H1 (cell line): Measurements from ENCODE around the gene MSI2. TPM values are rescaled to one million over a fixed set of nuclear protein-coding genes. Genes with fewer than 3 reads are reported as not detected.
A peak's percentile ranks its signal among the peaks of the same experiment; 100 is the strongest.

Experiments used
- CTCF ChIA-PET: fragments of 300-600 bp; sonication (Branson Sonifier 250); formaldehyde crosslinking; loops from one replicate; lab custom pipeline; 2021; ENCODE audit not compliant: partially characterized antibody; lab: Charles Lee
- POLR2A ChIA-PET: fragments of 300-600 bp; sonication (Branson Sonifier 250); formaldehyde crosslinking; loops from one replicate; lab custom pipeline; 2021; ENCODE audit warnings: inconsistent platforms; ENCODE audit not compliant: partially characterized antibody; lab: Charles Lee
- DNase-seq, 2 experiments: peaks; one replicate each; pipeline versions ENCODE4 v3.0.0 to v3.0.0-alpha.2; 2010 to 2022; ENCODE audit warnings: low spot score in 2 of 2, low read depth in 1 of 2, mixed read lengths in 1 of 2
- FAIRE-seq: peaks from 2 replicates; lab custom pipeline; 2011; peaks lifted over from hg19 to GRCh38; lab: Jason Lieb, UNC
- H2AFZ ChIP-seq: 2 replicates; pipeline ENCODE4 v1.8.1; 2012; ENCODE audit warnings: low read length, inconsistent platforms
- H2AK5ac ChIP-seq: 2 replicates; pipeline ENCODE4 v1.6.1; 2013; ENCODE audit warnings: low read depth, low read length
- H2BK120ac ChIP-seq: replicated peaks from 2 replicates; pipeline ENCODE3; 2013; ENCODE audit warnings: low read depth, low read length, inconsistent platforms
- H2BK12ac ChIP-seq: 2 replicates; pipeline ENCODE4 v1.6.1; 2013; ENCODE audit warnings: low read depth, low read length
- H2BK15ac ChIP-seq: 2 replicates; pipeline ENCODE4 v1.6.1; 2013; ENCODE audit warnings: low read length
- H2BK20ac ChIP-seq: 2 replicates; pipeline ENCODE4 v1.6.1; 2013; ENCODE audit warnings: low read length
- H2BK5ac ChIP-seq: 2 replicates; pipeline ENCODE4 v1.6.1; 2013; ENCODE audit warnings: low read depth, low read length
- H3K14ac ChIP-seq: 2 replicates; pipeline ENCODE4 v1.6.1; 2013; ENCODE audit warnings: inconsistent platforms; ENCODE audit not compliant: insufficient read length
- H3K18ac ChIP-seq: 2 replicates; pipeline ENCODE4 v1.6.1; 2013; ENCODE audit warnings: low read length; ENCODE audit errors: extremely low read depth
- H3K23ac ChIP-seq: 2 replicates; pipeline ENCODE4 v1.6.1; 2013; ENCODE audit warnings: inconsistent platforms; ENCODE audit not compliant: insufficient read length
- H3K23me2 ChIP-seq: 2 replicates; pipeline ENCODE4 v1.6.1; 2013; ENCODE audit warnings: low read depth, low read length
- H3K27ac ChIP-seq: 2 replicates; pipeline ENCODE4 v1.6.1; 2011; ENCODE audit warnings: low read depth, low read length, inconsistent platforms
- H3K27me3 ChIP-seq, 4 experiments: replicated peaks in 1 of 4; 1 replicate in 1 of 4; 2 replicates in 3 of 4; pipeline versions ENCODE4 v1.6.1 to v1.8.1; 2011 to 2013; ENCODE audit warnings: low read length in 3 of 4, mild to moderate bottlenecking in 3 of 4, inconsistent platforms in 2 of 4, mixed read lengths in 2 of 4, moderate library complexity in 1 of 4; ENCODE audit not compliant: control insufficient read depth in 3 of 4, insufficient read depth in 3 of 4; ENCODE audit errors: extremely low read depth in 1 of 4
- H3K36me3 ChIP-seq, 4 experiments: 2 replicates each; pipeline versions ENCODE4 v1.6.1 to v1.8.1; 2011 to 2013; ENCODE audit warnings: mild to moderate bottlenecking in 4 of 4, low read length in 3 of 4, moderate library complexity in 2 of 4, control low read depth in 1 of 4, inconsistent platforms in 1 of 4; ENCODE audit not compliant: insufficient read depth in 4 of 4, control insufficient read depth in 2 of 4
- H3K4ac ChIP-seq: replicated peaks from 2 replicates; pipeline ENCODE3; 2013; ENCODE audit warnings: low read length, low read depth, mixed read lengths, inconsistent platforms; ENCODE audit not compliant: insufficient read length
- H3K4me1 ChIP-seq, 4 experiments: replicated peaks in 1 of 4; 1 replicate in 1 of 4; 2 replicates in 3 of 4; pipeline versions ENCODE4 v1.6.1 to v1.8.1; 2011 to 2013; ENCODE audit warnings: low read length in 3 of 4, inconsistent platforms in 2 of 4, mixed read lengths in 1 of 4; ENCODE audit not compliant: insufficient read depth in 4 of 4, control insufficient read depth in 3 of 4
- H3K4me2 ChIP-seq, 2 experiments: 2 replicates each; pipeline versions ENCODE4 v1.6.1 to v1.8.1; 2011 to 2013; ENCODE audit warnings: low read depth in 2 of 2, low read length in 2 of 2, control low read depth in 1 of 2, inconsistent platforms in 1 of 2, mild to moderate bottlenecking in 1 of 2; ENCODE audit not compliant: insufficient read depth in 1 of 2
- H3K4me3 ChIP-seq, 4 experiments: fragments of 200-600, 300-600 bp in 1 of 4; sonication (generic), shearing (Covaris generic), sonication (Bioruptor Twin) in 1 of 4; 2 replicates each; pipeline versions ENCODE4 v1.5.1 to v1.8.1; 2011 to 2016; ENCODE audit warnings: low read length in 4 of 4, low read depth in 3 of 4, control low read depth in 2 of 4, inconsistent platforms in 2 of 4, mild to moderate bottlenecking in 2 of 4, mixed read lengths in 1 of 4, moderate library complexity in 1 of 4; ENCODE audit not compliant: insufficient read depth in 2 of 4; ENCODE audit errors: extremely low read depth in 1 of 4
- H3K56ac ChIP-seq: replicated peaks from 2 replicates; pipeline ENCODE3; 2013; ENCODE audit warnings: low read depth, mild to moderate bottlenecking, mixed read lengths, low read length, inconsistent platforms; ENCODE audit not compliant: insufficient read length
- H3K79me1 ChIP-seq: 2 replicates; pipeline ENCODE4 v1.6.1; 2013; ENCODE audit warnings: low read depth, low read length, control low read depth
- H3K79me2 ChIP-seq, 2 experiments: 2 replicates each; pipeline versions ENCODE4 v1.6.1 to v1.8.1; 2012 to 2013; ENCODE audit warnings: low read length in 2 of 2, mild to moderate bottlenecking in 2 of 2, inconsistent platforms in 1 of 2; ENCODE audit not compliant: insufficient read depth in 2 of 2, control insufficient read depth in 1 of 2
- H3K9ac ChIP-seq, 4 experiments: replicated peaks in 1 of 4; 1 replicate in 1 of 4; 2 replicates in 3 of 4; pipeline versions ENCODE4 v1.6.1 to v1.8.1; 2011 to 2013; ENCODE audit warnings: low read depth in 3 of 4, low read length in 3 of 4, control low read depth in 2 of 4, mild to moderate bottlenecking in 2 of 4, moderate library complexity in 2 of 4, inconsistent platforms in 1 of 4; ENCODE audit errors: extremely low read depth in 1 of 4
- H3K9me3 ChIP-seq, 2 experiments: 2 replicates each; pipeline versions ENCODE4 v1.6.1 to v1.8.1; 2012 to 2013; ENCODE audit warnings: mild to moderate bottlenecking in 2 of 2, moderate library complexity in 2 of 2, control low read depth in 1 of 2, inconsistent platforms in 1 of 2, low read depth in 1 of 2, low read length in 1 of 2, mixed read lengths in 1 of 2; ENCODE audit not compliant: insufficient read depth in 2 of 2
- H4K20me1 ChIP-seq, 2 experiments: replicated peaks in 1 of 2; 2 replicates each; pipeline versions ENCODE3 to v1.8.1; 2011 to 2013; ENCODE audit warnings: inconsistent platforms in 2 of 2, low read length in 2 of 2, mild to moderate bottlenecking in 1 of 2; ENCODE audit not compliant: insufficient read depth in 2 of 2, control insufficient read depth in 1 of 2
- H4K5ac ChIP-seq: 2 replicates; pipeline ENCODE4 v1.6.1; 2013; ENCODE audit warnings: low read length, low read depth, mixed read lengths, inconsistent platforms; ENCODE audit not compliant: insufficient read length
- H4K8ac ChIP-seq: 2 replicates; pipeline ENCODE4 v1.8.0; 2013; ENCODE audit warnings: mild to moderate bottlenecking, moderate library complexity, low read length, inconsistent platforms; ENCODE audit not compliant: insufficient read depth; ENCODE audit errors: extremely low read depth
- H4K91ac ChIP-seq: replicated peaks from 2 replicates; pipeline ENCODE3; 2013; ENCODE audit warnings: low read length, mixed read lengths, inconsistent platforms; ENCODE audit not compliant: insufficient read length
- CEBPB ChIP-seq: IDR thresholded peaks from 2 replicates; pipeline ENCODE4 v1.6.1; 2012; ENCODE audit warnings: low read depth, low read length
- CHD2 ChIP-seq: IDR thresholded peaks from 2 replicates; pipeline ENCODE4 v1.6.1; 2012; ENCODE audit warnings: low read length, improper control_type of control experiment
- GABPA ChIP-seq: IDR thresholded peaks from 2 replicates; pipeline ENCODE4 v1.6.1; 2011; ENCODE audit warnings: mild to moderate bottlenecking, low read length, moderate library complexity, borderline replicate concordance; ENCODE audit not compliant: insufficient read depth
- JUND ChIP-seq: IDR thresholded peaks from 2 replicates; pipeline ENCODE4 v1.6.1; 2011; ENCODE audit warnings: mild to moderate bottlenecking, improper control_type of control experiment, low read length
- RNF2 ChIP-seq: fragments of 200-900, 300-1000 bp; sonication (generic); IDR thresholded peaks from 2 replicates; pipeline ENCODE4 v1.7.1; 2016; ENCODE audit warnings: borderline replicate concordance, low read depth, mild to moderate bottlenecking, antibody characterized with exemption, low read length; ENCODE audit not compliant: poor library complexity, severe bottlenecking; ENCODE audit errors: missing control alignments
- SIRT6 ChIP-seq: IDR thresholded peaks from one replicate; pipeline ENCODE4 v1.7.1; 2012; ENCODE audit warnings: low read length, inconsistent platforms
- SP4 ChIP-seq: IDR thresholded peaks from 2 replicates; pipeline ENCODE4 v1.6.1; 2012; ENCODE audit warnings: low read length, inconsistent platforms
- SRF ChIP-seq: IDR thresholded peaks from 2 replicates; pipeline ENCODE4 v1.6.1; 2011; ENCODE audit warnings: mild to moderate bottlenecking, low read depth, low read length, moderate library complexity
- TAF7 ChIP-seq: optimal IDR thresholded peaks from 2 replicates; pipeline ENCODE3; 2011; ENCODE audit warnings: low read depth, mild to moderate bottlenecking, inconsistent platforms, low read length, moderate library complexity, borderline replicate concordance
- TCF12 ChIP-seq: IDR thresholded peaks from 2 replicates; pipeline ENCODE4 v1.6.1; 2011; ENCODE audit warnings: low read depth, mild to moderate bottlenecking, low read length
- TEAD4 ChIP-seq: IDR thresholded peaks from 2 replicates; pipeline ENCODE4 v1.6.1; 2012; ENCODE audit warnings: low read depth, low read length, inconsistent platforms, mixed read lengths
- ZNF274 ChIP-seq: IDR thresholded peaks from 2 replicates; pipeline ENCODE4 v1.7.0; 2012; ENCODE audit warnings: low read length, borderline replicate concordance; ENCODE audit errors: extremely low read depth
- WGBS, 2 experiments: shearing (Covaris generic) in 1 of 2; methylation state at CpG; one replicate each; pipeline versions ENCODE4 v1.1.6 to v1.1.7; 2013 to 2015; ENCODE audit warnings: low lambda C conversion rate in 2 of 2, mixed read lengths in 2 of 2, inconsistent platforms in 1 of 2, low coverage in 1 of 2, missing lambda C conversion rate in 1 of 2; ENCODE audit not compliant: insufficient replicate concordance in 2 of 2, insufficient coverage in 1 of 2, insufficient read length in 1 of 2; ENCODE audit errors: extremely low coverage in 1 of 2, missing lambda C conversion rate in 1 of 2; 5-methylcytosine and 5-hydroxymethylcytosine counted together
- polyA plus RNA-seq, 7 experiments: library from polyadenylated mRNA; depleted of rRNA in 3 of 7; stranded (reverse) in 5 of 7; unstranded in 2 of 7; fragments of >200 nt in 5 of 7; fragments of 200-250 nt in 2 of 7; gene quantifications; 1 replicate in 5 of 7; 2 replicates in 1 of 7; 4 replicates in 1 of 7; pipeline versions ENCODE4 v1.2.1 to v1.2.3, GENCODE V29; 2011 to 2013; ENCODE audit warnings: missing spikeins in 2 of 7, mixed read lengths in 2 of 7
- total RNA-seq: library from RNA; stranded (reverse); fragmentation: NEBNext Ultra II Directional; extraction: Animal tissue kit (Norgen Biotek cat#: 25700); gene quantifications from 2 replicates; pipeline ENCODE4 v1.2.1, GENCODE V29; 2021
- TF ChIP-seq, protein P1 (sequence below): IDR thresholded peaks from 2 replicates; pipeline ENCODE4 v1.6.1; 2012; ENCODE audit warnings: inconsistent platforms

Gene MSI2
- total and polyA plus RNA-seq, 2 of the 8 experiments (the other 6 are each of a cell fraction or from before 2014, with no cell fraction given): 36.7 to 80.6 TPM

DNA sequence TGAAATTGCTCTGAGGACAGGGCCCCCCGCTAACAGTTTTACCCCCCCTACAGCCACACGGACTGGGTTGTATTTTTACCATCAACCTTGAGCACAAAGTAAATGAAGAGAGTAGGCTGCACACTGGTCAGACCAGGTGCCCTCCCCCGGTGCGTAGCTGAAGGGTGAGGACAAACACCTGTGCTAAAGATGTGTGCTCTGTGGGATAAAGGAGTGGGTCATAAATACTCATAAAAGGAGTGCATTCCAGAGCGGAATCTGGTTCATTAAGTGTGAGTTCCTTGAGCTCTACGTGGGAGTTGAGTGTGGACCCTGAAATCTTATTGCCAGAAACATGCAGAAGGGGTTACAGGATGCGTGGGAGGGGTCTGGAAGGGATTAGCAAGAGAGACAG, 271.7 kb downstream of the MSI2 start:
- H3K4me3 ChIP-seq: no peak overlapping the region
- no peak overlapping the region for H2AFZ ChIP-seq
- no peak overlapping the region; the same call in 1 of the 2 replicates for H3K18ac ChIP-seq
- peaks cover 10 to 29% (median 20%) of the 10 kb centered on the region in 4 experiments for H3K4me1 ChIP-seq
- CTCF ChIA-PET: interaction anchor here (1.1 to 1.7 kb wide), 3 partner anchors 12 to 24 kb away, joined by 4 to 7 read pairs (median 4); no protein-coding TSS in a partner anchor
- H4K5ac ChIP-seq: no peak overlapping the region
- POLR2A ChIA-PET: interaction anchor here (1.4 to 1.5 kb wide), 3 partner anchors 10 to 51 kb away, joined by 3 to 6 read pairs (median 4); no protein-coding TSS in a partner anchor
- TF ChIP-seq TAF7 (no peak), SRF (no peak), CEBPB (no peak), JUND (no peak), ZNF274 (no peak), SIRT6 (no peak), CHD2 (no peak), TEAD4 (no peak), SP4 (no peak), RNF2 (no peak), GABPA (no peak), TCF12 (no peak)
- TF ChIP-seq, protein P1, sequence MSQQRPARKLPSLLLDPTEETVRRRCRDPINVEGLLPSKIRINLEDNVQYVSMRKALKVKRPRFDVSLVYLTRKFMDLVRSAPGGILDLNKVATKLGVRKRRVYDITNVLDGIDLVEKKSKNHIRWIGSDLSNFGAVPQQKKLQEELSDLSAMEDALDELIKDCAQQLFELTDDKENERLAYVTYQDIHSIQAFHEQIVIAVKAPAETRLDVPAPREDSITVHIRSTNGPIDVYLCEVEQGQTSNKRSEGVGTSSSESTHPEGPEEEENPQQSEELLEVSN: no peak
- H2BK120ac ChIP-seq: no peak overlapping the region
- H3K79me2 ChIP-seq: peaks cover 0 to 5% of the 10 kb centered on the region in 2 experiments; a peak in 1 of 4 replicates
- H3K36me3 ChIP-seq: no peaks in the 10 kb centered on the region
- no peaks in the 10 kb centered on the region for H3K27me3 ChIP-seq
- no peak overlapping the region for H4K91ac ChIP-seq
- peaks cover 0 to 6% of the 10 kb centered on the region in 2 experiments for H4K20me1 ChIP-seq
- no peaks in the 10 kb centered on the region for H3K23me2 ChIP-seq
- no peak overlapping the region for H3K14ac ChIP-seq
- H3K9ac ChIP-seq: 0 out of 7 replicates have a peak overlapping the region, but pooled peaks of 1 of the 4 experiments have one; percentile 4
- no peak overlapping the region for H2BK20ac ChIP-seq
- no peak overlapping the region for H3K4ac ChIP-seq
- DNase-seq (no peak), FAIRE-seq (no peak)
- H3K9me3 ChIP-seq: no peaks in the 10 kb centered on the region
- no peak overlapping the region for H2BK5ac ChIP-seq
- H4K8ac ChIP-seq: no peak overlapping the region
- WGBS, 2 experiments: 82% methylated on average over 7 of the region's 7 CpGs; no CpG with 5 or more reads in 1 of the 2 experiments
- H3K79me1 ChIP-seq: 0 out of 2 replicates have a peak, but pooled peaks cover 2% of the 10 kb centered on the region
- no peak overlapping the region for H3K23ac ChIP-seq
- no peak overlapping the region for H2AK5ac ChIP-seq
- H2BK15ac ChIP-seq: no peak overlapping the region
- peak overlapping the region; percentile 26; the same call in 1 of the 2 replicates for H3K27ac ChIP-seq
- H3K4me2 ChIP-seq: peak overlapping the region in 1 of 2 experiments; percentile 44; a peak in 1 of 4 replicates
- no peak overlapping the region for H3K56ac ChIP-seq
- H2BK12ac ChIP-seq: no peak overlapping the region
